ENCODE data around the gene CAMSAP2.
"Not testable (repeated sequence)": the region's sequence is repeated elsewhere in the genome, so short reads cannot be mapped to it uniquely, and the experiment has no call there.

CAMSAP2 gene

DNA sequence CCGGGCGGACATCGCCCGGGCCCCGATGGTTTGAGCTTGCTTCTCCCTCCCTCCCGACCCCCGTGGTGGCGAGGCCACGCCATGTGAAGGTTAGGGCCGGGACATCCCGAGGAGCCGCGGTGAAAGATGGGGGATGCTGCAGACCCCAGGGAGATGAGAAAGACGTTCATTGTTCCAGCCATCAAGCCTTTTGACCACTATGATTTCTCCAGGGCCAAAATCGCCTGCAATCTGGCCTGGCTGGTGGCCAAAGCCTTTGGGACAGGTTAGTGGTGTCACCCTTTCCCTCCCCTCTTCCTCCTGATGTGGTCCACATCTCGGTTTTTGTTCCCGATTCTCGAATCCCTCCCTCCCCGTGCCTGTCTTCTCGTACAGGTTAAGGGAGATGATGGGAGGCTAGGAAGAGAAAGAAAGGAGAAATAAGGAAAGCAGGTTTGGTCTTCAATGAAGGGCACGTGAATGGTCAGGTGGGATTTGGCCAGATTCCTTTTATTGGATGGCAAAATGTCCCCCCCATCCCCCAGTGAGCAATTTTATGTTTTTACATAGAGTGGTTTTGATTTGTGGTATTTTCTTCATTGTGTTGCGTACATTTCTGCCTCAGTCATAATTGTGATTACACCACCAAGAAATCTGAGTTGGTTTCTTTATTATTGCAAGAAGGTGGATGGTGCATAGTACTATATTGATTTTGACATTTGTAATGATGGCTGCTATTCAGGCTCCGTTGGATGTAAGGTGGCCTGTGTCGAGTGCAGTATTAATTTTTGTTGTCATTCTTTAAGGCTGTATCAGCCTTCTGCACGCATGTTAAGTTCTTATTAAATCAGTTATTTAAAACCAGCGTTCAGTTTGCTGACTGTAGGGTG lies 1.2 kb downstream of the CAMSAP2 start:
- no peak for DNase-seq

DNA sequence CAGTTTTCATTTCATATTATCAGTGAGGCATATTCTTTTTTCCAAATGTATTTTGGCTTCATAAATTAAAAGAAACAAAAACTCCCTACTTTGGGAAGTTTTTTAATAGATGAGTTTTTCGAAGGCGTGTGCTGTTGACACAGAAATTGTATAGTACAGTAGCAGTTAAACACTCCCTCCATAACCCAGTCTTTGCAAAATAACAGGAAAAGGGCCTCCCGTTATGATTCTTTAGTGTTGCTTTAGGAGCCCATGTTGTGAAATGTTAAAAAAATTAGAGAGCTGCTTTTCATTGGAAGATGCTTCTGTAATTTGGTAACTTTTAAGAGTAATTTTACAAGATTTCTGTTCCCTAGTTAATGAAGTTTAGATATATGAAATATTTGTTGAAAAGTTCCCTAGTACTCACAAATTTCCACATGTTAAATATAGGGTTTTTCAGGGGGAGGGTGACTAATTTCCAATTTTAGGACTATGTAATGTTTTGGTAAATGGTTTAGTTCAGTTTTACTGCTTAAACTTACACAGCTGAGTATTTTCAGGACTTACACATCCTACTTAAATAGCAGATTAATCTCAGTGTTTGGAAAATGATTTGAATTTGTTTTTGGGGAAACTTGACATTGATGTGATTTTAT lies 2.0 kb downstream of the CAMSAP2 start:
- DNase-seq: no peak

DNA sequence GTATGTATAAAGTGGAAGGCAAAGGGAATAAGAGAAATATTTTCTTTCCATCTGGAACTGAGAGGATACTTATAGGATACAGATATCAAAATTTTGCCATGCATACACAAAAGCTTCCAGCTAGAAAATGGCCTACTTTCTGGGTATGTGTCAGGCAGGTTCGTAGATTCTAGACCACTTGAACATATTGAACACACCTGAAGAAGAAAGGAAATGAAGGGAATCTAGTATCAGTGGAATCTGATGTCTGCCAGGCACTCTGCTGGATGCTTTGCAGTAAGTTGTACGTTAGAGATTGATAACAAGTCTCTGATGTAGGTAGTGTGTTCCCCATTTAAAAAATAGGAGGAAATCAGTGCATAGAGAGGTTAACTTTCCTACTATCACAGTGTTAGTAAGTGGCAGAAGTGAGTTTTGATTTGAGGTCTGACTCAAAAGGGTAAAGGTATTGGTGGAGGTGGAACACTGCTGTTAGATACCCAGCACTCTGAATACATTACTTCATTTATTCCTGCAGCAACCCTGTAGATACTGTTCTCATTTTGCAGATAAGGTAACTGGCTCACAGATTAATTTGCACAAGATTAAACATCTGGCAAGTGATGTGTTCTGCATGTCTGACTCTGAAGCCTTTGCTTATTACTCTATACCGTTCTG lies 3.0 kb downstream of the CAMSAP2 start:
- DNase-seq: no peak

DNA sequence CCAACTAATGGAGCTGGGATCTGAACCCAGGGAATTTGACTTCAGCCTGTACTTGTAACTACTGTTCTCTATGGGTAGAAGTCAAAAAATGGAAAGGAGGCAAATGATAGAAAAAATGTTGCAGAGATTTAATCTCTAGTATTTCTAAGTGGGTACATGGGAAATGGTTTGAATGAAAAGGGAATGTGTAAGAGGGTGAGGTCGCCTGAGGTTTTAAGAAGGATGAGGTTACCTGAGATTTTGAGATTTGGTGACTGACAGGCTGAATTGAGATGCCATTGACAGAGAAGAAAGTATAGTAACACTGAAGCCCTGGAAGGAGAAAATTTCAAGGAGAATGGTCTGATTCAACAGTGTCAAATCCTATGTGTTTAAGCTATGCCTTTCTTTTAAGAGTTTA lies 5.5 kb downstream of the CAMSAP2 start:
- DNase-seq: no peak

DNA sequence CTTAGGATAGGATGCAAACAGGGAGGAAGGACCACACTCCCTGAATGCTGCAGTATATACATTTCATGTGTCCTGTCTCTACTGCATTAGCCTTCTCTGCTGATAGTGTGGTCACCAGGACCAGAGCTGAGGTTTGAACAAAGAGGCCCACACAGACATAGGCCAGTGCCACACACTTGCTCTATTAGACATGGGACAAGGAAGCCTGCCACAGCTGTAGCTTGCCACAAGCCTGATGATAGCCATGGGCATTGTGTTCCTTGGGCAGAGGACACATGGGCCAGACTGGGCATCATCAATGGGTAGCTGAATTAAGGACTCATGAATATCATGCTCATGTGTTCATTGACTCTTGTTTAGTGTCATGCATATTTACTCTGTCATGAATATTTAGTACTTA lies 10.4 kb downstream of the CAMSAP2 start:
- DNase-seq: no peak

DNA sequence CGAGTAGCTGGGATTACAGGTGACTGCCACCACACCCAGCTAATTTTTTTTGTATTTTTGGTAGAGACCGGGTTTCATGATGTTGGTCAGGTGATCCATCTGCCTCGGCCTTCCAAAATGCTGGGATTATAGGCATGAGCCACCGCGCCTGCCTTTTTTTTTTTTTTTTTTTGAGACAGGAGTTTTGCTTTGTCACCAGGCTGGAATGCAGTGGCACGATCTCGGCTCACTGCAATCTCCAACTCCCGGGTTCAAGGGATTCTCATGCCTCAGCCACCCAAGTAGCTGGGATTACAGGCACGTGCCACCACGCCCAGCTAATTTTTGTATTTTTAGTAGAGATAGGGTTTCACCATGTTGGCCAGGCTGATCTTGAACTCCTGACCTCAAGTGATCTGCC lies 12.1 kb downstream of the CAMSAP2 start:
- DNase-seq: not testable (repeated sequence)

DNA sequence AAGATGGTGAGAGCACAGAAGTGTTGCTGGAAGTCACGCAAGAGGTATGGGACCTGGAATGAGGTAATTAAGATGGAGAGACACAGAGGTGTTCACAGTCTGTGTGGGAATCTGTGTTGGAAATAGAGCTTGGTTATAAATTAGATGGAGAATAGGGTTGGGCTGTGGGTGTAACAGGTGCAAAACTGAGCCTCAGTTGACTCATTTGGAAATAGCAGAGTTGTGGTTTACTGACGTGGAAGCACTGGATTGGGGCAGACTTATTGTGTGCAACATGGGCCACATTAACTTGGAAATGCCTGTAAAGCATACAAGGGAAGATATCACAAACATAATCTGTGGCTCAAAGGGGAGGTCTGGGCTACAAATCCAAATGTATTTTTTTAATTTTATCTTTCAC lies 13.0 kb downstream of the CAMSAP2 start:
- DNase-seq: no peak

DNA sequence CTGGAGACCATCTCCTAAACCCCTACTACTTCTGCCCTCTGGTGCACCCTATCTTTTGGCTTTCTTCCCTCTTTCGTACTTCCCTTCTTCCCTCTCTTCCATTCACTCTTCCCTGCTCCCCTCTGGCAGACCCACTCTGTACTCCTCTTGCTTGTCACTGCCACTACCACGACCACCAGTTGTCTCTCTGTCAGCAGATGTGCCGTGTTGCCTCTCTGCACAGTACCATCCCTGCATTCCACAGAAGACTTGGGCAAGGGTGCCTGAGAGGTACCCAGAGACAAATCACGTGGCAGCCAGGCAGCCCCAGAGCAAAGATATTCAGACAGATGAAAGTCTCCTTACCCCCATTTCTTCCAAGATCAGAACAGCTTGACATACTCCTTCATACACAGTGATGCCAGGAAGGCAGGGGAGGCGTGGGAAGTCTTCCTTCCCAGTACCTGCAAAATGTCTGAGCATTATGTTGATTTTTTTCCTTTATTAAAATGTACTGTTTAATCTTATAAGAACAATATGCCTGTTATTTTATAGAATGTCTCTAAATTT lies 15.0 kb downstream of the CAMSAP2 start:
- no peak for DNase-seq

DNA sequence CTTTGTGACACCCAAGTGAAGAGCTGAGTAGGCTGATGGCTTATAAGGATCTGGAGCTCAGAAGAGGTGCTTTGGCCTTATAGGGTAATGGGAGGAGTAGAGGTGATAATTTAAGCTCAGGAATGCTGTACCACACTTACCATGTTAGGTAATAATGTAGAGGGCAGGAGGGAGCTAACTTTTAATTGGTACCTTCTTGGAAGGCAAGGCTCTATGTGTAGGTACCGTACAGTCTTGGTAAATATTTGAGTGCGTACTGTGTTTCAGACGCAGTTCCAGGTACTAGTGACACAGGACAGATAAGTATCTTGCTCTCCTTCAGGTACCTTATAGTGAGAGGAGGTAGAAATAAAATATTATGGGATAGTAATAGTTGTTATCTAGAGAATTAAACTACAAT lies 16.8 kb downstream of the CAMSAP2 start:
- DNase-seq: no peak

DNA sequence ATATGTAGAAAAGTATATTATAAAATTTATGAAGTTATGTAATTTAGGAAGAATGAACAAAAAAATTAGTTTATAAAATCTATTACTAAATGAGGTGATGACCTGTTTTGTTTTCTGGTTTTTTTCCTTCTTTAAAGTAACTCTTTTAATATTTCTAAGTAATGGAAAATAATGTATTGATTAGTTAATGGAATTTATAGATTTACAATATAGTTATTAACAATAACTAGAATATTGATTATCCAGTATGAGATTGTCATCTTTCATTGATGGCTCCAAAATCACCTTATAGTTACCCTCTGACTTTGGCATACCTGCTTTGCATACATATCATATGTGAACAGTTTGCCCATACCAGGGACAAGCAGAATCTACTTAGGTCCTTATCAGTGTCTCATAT lies 23.4 kb downstream of the CAMSAP2 start:
- no peak for DNase-seq

DNA sequence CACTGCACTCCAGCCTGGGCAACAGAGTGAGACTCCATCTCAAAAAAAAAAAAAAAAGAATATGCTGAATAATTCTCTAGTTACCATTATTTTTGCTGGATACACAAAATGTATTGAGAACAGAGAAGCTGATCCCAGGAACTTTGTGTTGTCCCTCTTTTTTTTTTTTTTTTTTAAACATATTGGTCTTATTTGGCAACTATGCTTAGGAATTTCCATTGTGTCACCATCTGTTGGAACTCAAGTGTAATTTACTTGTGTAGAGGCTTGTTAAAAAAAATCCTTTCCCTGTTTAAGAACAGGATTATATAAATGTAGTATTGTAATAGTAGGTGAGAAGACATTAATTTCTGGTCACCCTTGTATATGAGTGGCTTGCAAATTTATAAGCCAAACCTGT lies 28.6 kb downstream of the CAMSAP2 start:
- no peak for DNase-seq

DNA sequence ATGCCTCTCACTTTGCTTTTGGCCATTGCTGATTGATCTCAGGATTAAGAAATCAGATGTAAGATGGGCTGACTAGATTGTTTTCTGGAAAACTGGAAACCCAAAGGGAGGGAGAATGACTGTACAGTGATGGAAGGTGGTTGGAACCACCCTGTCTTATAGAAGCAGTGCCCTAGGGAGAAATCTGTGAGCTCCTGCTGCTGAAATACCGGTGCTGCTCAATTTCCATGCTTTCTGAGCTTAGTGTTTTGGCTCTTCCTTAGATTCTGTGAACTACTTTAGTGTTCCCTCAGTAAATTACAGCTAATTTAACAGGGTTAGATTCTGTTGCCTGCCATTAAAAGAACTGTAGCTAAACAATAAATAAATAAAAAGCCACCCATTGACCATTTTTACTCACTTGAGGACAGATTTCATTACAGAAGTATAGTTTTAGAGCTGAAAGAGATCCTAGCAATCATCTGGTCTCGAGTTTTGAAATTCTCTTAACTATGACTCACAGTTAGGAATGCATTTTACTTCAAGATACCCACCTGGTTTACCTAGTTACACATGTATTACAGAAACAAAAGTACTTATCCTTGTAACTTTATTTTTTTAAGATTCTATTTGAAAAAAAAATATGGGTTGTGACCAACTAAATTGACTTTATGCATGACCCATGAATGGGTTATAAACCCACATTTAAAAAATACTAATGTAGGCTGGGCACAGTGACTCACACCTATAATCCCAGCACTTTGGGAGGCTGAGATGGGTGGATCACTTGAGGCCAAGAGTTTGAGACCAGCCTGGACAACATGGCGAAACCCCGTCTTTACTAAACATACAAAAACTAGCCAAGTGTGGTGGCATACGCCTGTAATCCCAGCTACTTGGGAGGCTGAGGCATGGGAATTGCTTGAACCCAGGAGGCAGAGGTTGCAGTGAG lies 33.2 kb downstream of the CAMSAP2 start:
- no peak for DNase-seq

DNA sequence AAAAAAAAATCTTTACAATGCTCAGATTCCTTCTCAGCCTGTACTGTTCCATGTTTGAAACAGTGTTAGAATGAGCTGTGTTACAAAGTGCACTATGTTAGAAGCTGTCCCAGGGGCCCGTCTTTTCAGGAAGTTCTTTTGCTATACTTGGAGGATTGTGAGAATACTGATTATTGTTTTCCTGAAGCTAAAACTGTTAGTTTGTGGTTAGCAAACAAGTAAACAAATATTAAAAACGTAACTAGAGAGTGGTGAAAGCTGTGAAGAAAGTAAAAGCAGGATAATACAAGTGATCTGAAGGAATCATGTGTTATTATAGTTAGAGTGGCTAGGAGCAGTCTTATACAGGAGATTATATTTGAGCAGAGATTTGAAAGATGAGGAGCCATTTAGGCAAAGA lies 35.6 kb downstream of the CAMSAP2 start:
- DNase-seq: no peak

DNA sequence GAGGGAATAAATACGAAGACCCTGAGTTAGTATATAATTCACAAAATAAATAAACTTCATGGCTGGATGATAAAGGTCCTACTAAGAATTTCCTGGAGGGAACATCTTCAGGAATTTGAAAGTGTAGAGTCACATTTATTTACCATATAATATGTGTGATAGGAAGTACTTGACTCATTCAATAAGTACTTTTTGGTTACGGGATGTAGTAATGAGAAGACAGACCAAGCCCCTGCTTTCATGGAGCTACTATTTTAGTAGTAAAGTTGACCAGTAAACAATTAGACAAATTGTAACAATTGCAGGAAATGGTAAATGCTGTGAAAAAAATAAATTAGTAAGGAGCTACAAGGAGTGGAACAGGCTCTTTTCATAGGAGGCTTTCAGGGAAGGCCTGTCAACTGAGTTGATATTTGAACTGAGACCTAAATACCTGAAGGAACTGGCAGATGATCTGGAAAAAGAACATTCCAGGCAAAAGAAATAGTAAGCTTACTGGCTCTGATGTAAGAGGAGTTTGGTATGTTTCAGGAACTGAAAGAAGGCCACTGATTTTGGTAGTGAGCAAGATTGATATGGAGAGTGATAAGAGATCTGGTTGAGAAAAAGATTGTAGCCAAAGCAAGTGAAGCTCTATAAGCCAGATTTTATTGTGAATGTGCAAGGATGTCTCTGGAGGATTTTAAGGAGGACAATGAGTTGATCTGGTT lies 36.2 kb downstream of the CAMSAP2 start:
- DNase-seq: no peak

DNA sequence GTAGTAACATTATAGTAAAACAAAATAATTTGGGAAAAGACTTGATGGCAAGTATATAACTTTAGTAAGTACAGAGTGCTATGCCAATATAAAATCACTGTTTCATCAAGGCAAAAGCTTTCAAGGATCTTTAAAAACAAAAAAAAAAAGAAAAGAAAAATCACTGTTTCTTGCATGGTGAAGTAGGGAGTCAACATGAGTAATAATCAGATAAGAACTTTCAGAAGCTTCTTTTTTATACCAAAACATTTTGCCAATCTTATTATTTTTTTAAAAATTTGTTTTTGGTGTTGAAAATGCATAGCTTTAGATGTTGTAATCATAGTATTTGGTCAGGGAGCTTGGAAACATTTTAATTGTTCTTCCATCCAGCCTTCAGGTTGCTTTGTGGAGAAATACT lies 37.2 kb downstream of the CAMSAP2 start:
- DNase-seq: no peak

DNA sequence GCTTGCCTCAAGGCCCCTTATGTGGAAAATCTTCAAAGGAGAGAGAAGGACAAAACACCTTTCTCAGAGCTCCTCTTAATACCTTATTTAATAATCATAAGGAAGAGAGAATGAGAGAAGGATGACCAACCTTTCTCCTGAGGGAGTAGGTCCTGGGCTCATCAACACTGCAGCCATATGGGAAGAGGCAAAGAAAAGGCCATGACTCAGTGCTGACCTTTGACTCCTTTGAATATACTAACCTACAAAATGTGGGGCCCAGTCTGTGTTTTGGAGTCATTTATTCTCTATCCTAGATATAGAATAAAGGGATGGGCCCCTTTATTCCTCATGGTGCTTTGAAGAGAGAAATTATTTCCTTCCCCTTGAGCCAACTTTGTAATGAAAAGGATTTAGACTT lies 38.3 kb downstream of the CAMSAP2 start:
- DNase-seq: no peak

DNA sequence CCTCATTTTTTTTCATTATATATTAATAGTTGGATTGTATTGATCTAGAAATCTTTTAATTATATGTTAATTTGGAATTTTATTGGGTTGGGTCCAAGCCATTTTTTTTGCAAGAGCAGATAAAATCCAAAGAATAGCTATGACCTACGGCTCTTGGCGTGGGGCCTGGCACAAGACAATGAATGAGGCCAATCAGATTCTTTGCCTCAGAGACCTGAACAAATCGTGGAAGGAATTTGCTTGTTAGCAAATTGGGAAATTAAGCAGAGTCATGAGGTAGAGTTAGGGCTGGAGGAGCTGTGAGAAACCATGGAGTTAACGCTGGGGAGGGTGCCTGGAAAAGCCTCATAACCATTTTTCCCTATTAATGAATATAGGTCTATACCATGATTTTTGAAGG lies 40.1 kb downstream of the CAMSAP2 start:
- DNase-seq: no peak

DNA sequence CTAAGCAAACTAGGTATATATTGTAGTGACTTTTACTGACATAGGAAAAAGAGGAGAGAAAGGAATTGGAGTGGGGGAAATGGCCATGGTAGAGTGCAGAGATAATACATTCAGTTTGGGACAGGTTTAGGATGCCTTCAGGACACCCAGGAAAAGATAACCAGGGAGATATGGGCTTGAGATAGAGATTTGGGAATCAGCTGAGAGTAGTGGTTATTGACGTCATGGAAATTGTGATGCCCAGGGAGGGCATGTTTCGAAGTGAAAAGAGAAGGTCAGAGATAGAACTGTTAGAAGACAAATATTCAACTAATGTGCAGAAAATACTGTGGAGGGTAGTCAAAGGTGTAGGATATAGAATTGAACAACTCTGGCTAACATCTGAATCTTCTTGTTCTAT lies 40.6 kb downstream of the CAMSAP2 start:
- DNase-seq: no peak

DNA sequence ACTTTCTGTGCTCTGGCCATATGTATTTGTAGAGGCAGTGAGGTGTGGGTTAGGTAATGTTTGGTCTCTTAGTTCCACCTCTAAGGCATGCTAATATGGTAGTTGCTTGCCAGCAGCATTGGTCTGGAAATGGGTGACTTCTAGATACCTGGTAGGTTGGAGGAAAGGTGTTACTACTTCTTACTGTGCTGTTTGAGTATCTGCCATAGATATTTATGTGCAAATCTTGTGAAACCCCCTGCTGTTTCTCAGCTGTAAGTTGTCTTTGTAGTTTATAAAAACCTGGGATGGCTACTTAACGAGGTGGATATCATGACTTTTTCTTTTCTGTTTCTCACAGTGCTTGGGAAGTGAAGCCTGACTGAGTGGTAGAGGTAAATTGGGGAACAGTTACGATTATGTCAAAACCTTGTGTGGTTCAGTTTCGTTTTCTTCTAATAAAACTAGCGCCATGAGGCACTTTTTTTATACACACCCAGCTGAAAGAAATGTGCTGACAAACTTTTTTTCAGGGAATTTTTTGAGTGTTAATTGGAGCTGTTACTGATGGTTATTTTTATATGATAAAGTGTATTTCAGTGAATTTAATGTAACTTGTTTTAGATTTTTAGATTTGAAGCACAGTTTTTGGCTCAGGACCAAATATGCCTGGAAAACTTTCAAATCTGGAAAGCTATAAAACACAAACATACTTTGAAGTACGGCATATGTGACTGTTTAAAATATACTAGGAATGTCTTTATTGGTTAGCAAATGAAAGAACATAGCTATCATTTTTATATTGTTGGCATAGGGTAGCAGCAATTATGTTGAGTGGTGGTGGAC lies 42.1 kb downstream of the CAMSAP2 start:
- no peak for DNase-seq

DNA sequence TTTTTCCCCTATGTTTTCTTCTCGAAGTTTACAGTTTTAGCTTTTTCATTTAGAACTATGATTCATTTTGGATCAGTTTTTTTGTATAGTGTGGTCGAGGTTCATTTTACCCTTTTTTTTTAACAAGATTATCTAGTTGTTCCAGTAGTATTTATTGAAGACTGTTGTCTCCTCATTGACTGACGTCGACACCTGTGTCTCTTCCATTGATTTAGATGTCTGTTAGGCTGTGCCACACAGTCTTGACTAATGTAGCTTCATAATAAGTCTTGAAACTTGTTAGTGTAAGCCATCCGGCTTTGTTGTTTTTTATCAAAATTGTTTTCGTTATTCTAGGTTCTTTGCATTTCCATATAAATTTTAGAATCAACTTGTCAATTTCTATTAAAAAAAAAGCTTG lies 45.2 kb downstream of the CAMSAP2 start:
- no peak for DNase-seq

DNA sequence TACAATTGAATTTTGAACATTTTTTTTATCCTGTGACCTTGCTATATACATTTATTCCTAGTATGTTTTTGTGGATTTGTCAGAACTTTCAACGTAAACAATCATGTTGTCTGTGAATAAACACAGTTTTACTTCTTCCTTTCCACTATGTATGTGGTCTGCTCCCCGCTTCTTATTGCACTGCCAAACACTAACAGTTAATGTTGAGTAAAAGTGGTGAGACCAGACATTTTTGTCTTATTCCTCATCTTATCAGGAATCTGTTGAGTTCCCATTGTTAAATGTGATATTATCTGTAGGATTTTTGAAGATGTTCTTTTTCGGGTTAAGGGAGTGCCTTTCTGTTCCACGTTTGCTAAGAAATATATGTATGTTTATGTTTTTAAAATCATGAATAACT lies 45.9 kb downstream of the CAMSAP2 start:
- DNase-seq: no peak
